Measurements from ENCODE around the gene ROBO1.
"Not testable (repeated sequence)": the region's sequence is repeated elsewhere in the genome, so short reads cannot be mapped to it uniquely, and the experiment has no call there.

The ROBO1 gene

DNA sequence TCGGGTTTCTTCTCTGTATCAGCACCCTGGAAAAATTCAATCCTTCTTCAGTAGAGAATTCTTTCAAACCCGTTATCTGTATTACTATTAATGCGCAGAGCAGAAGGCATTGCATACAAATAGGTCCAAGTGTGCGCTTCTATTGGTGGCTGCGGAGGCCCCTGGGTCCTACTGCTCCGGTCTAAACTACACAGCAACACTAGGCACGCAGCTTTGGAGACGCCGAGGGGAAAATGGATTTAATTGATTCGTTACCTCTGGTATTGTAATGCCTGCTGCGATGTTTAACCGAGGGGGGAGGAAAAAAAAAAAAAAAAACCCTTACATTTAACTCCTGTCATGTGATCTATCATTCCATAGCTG is at the start of gene ROBO1:
TSS of gene ROBO1 (minus strand) at position 94 of the 363 bp plus-strand sequence.
- peak; percentile 28 for DNase-seq (ENCODE audit: low read depth)

DNA sequence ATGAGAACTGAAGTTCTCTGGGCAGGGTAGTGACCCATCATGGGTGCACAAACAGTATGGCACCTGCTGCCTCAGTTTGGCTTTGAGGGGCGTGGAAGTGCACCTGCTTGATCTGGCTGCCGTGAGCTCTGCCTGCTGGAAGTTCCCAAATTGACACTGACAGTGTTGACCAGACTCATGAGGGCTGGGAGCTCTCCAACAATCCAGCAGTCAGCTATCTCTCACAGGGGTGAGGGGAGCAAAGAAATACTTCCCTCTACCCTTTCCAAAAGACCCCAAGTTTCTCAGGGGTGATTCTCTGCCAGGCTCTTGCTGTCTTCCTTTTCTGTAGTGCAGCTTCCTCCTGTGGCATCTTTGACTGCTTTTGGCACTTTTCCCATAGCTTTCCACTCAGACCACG is 49.4 kb upstream of the ROBO1 start:
- DNase-seq (ENCODE audit: low read depth): no peak

- no peak for DNase-seq (ENCODE audit: low read depth)
These were observed 47.7 kb upstream of the ROBO1 start for GRCh38 chr3:79815478-79815877.

GRCh38 chr3:79810581-79810980 is 42.8 kb upstream of the ROBO1 start:
- no peak for DNase-seq (ENCODE audit: low read depth)

GRCh38 chr3:79810092-79810491 is 42.3 kb upstream of the ROBO1 start:
- DNase-seq (ENCODE audit: low read depth): no peak

DNA sequence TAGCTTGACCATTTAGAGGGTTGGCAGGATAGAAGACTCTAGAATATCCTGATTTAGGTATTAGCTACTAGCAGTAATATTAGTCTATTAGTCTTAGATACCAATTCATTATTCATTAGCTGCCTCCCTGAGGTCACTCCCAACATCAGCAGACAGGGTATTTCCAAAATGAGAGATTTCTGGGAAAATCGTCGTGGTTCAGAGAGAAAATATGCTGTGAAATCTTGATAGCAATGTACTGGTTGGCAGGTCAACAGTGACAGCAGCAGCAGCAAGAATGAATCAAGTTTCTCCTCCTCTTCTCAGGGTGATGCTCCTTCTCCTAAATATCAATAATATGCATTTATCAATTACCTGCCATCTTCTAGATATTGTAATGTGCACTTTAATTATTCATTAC is 41.3 kb upstream of the ROBO1 start:
- no peak for DNase-seq (ENCODE audit: low read depth)

- DNase-seq (ENCODE audit: low read depth): no peak
These were observed 40.7 kb upstream of the ROBO1 start for GRCh38 chr3:79808515-79808914.

GRCh38 chr3:79790177-79790576 is 22.4 kb upstream of the ROBO1 start:
- not testable (repeated sequence) for DNase-seq (ENCODE audit: low read depth)

DNA sequence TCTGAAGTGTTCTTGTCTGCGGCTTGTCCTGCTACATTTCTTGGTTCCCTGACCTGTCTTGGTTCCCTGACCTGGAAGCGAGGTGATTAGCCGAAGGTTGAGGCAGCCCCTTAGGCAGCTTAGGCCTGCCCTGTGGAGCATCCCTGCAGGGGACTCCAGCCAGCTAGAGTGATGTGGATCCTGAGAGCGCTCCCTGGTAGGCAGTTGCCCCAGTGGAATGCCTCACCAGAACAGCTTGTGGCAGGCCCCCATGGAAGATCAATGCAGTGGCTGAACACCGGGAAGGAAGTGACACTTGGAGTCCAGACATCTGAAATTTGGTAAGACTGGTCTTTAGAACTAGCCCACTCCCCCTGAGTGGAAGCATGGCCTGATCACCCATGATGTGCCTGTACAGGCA is 5.5 kb upstream of the ROBO1 start:
- no peak for DNase-seq (ENCODE audit: low read depth)

- no peak for DNase-seq (ENCODE audit: low read depth)
These were observed 1.4 kb upstream of the ROBO1 start for GRCh38 chr3:79769229-79769628.

DNA sequence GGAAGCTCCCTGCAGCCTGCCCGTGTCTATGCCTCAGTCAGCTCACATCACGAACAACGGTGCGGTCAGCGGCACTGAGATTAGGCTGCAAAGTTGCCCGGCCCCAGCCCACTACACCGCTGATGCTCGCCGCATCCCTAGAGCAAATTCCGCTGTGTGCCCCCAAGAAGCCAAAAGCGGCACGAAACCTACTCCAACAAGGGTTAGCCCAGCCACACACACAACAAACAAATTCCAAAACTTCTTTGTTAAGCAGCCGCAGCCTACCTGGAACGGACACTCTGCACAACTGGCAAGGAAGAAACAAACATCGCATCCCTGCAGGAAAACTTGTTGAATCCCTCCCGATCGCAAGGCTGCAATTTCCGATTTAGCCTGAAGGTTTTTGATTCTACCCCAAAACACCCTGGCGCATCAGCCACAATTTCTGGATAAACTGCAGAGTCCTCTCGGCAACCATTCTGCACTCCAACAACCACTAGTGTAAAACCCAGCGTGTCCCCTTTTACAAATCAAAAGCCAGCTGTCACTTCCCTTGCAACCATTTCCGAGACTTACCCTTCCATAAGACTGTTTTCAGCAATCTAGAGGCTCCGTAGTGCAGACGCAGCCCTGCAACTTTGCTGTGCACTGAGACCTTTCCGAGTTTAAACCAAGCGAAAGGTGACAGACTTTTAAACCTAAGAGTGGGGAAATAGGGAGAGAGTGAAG is 449 bp downstream of the ROBO1 start:
- DNase-seq (ENCODE audit: low read depth): peak; percentile 33

DNA sequence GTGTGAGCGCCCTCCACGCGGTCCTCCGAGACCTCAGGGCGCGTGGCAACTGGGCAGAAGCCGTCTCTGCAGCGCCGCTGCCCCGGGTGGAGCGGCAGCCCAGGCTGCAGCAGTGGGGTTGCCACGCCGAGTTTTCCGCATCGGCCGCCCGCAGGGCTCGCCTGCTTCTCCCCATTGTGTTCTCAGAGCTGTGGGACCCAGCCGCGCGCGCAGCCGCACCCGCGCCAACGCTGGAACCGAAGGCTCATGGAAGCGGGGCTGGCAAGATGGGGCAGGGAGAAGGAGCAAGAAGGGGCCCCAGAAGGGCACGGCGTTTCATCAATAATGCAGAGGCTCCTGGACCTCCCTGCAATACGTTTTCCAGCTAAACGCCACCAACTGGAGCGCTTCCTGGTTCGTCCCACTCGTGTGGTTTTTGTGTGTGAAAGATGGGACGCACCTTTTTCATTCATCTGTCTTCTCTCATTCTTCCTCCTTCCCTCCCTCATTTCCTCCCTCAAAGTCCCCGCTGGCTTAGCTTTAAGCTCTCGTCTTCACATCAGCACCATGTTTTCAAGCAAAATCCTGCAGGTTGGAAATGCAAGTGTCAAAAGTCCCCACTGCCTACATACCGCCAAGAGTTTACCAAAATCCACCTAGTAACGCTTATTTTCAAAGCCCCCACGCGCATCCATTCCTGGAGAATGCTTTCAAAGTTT is 1.2 kb downstream of the ROBO1 start:
- no peak for DNase-seq (ENCODE audit: low read depth)

DNA sequence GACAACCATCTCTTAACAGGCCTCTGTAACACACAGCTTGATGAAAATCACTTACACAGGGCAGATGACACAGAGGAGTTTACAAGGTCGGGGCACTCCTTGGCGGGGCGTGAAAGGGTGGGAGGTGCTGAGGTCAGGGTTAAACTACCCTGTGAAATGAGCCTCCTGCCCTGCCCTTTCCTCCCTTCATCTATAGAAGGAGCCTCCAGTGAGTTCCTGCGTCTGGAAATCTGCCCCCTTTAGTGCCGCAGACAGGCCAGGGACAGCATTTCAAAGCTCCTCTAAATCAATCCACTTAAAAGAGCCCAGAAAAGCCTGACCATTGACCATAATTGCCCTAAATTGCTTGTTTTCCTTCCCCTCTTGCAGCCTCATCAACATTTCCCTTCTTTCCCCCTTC is 1.9 kb downstream of the ROBO1 start:
- DNase-seq (ENCODE audit: low read depth): no peak

GRCh38 chr3:79761441-79761840 is 6.4 kb downstream of the ROBO1 start:
- DNase-seq (ENCODE audit: low read depth): peak; percentile 2

GRCh38 chr3:79751703-79752102 is 16.1 kb downstream of the ROBO1 start:
- DNase-seq (ENCODE audit: low read depth): no peak

- DNase-seq (ENCODE audit: low read depth): no peak
These were observed 30.3 kb downstream of the ROBO1 start for GRCh38 chr3:79737530-79737929.

- peak; percentile 54 for DNase-seq (ENCODE audit: low read depth)
These were observed 38.7 kb downstream of the ROBO1 start for GRCh38 chr3:79729096-79729495.

- DNase-seq (ENCODE audit: low read depth): no peak
These were observed 41.0 kb downstream of the ROBO1 start for GRCh38 chr3:79726786-79727185.

- peak; percentile 3 for DNase-seq (ENCODE audit: low read depth)
These were observed 43.6 kb downstream of the ROBO1 start for GRCh38 chr3:79724206-79724605.

DNA sequence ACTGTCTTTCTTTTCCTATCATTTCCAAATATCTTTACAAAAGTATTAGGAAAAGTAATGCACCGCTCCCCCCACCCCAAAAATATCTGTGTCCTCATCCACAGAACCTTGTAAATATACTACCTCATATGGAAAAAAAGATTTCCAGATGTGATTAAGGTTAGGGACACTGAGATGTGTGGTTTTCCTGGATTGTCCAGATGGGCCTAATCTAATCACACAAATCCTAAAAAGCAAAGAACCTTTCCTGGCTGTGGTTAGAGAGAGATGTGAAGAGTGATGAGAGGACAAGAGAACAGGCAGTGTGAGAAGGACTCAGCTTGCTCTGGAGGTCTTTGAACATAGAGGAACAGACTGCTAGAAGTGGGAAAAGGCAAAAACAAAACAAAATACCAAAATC is 77.7 kb downstream of the ROBO1 start:
- no peak for DNase-seq (ENCODE audit: low read depth)

- no peak for DNase-seq (ENCODE audit: low read depth)
These were observed 82.7 kb downstream of the ROBO1 start for GRCh38 chr3:79685108-79685507.

DNA sequence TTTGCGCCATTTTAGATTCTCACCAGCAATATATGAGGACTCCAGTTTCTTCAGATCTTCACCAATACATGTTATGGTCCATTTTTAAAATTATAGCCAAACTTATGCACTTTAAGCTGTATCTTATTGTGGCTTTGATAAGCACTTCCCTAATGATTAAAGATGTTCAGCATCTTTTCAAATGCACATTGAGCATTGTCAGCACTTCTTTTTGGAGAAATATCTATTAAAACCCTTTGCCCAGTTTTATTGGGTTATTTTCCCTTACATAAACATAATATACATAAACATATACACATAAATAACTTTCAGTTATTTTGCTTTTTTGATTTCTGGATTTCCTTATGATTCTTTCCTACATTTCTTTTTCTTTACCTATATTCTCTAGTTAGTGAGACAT is 83.8 kb downstream of the ROBO1 start:
- no peak for DNase-seq (ENCODE audit: low read depth)

- no peak for DNase-seq (ENCODE audit: low read depth)
These were observed 95.1 kb downstream of the ROBO1 start for GRCh38 chr3:79672731-79673130.

DNA sequence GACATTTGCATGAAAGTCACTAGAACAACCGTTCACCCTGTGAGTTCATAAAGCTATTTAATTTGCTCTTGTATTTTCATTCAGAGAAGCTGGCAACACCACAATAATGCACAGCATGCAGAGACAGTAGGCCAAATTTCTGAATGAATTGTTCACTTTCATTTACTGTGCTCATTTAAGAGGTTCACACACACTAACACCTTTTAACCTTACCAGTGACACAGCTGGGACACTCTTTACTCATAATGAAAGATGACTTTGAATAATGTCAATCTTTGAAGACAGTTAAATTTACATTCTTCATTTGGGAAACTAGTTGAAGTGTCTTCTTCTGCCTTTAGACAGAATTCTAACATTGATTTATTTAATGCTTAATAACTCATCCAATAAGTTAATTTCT is 95.7 kb downstream of the ROBO1 start:
- no peak for DNase-seq (ENCODE audit: low read depth)

All from ELR (cell line).